Measurements from ENCODE around the gene FER. TPM values are rescaled to one million over a fixed set of nuclear protein-coding genes. Genes with fewer than 3 reads are reported as not detected.

The FER gene
- total and polyA plus RNA-seq, 2 experiments from 2014 or later, result 10.6 to 29.4 TPM

GRCh38 chr5:108997720-108998119, 250.0 kb downstream of the FER start:
- Histone ChIP-seq H3K9me3 (ENCODE audit: low read depth) (peaks cover 6% of the 10 kb centered on the region), H3K27ac (no peak overlapping the region), H3K9me2 (replicated peaks; ENCODE audit: insufficient read depth) (no peaks in the 10 kb centered on the region), H3K4me3 (no peak overlapping the region), H3K36me3 (replicated peaks; ENCODE audit: insufficient read depth, low read depth) (no peaks in the 10 kb centered on the region), H3K4me1 (ENCODE audit: insufficient read depth) (no peaks in the 10 kb centered on the region), H4K20me1 (ENCODE audit: insufficient read depth, poor library complexity, severe bottlenecking) (no peaks in the 10 kb centered on the region), H3K27me3 (no peaks in the 10 kb centered on the region), H3K79me2 (no peaks in the 10 kb centered on the region), H2AFZ (no peak overlapping the region), H3K4me2 (no peak overlapping the region)
- DNase-seq (ENCODE audit: low spot score), result no peak
- WGBS (ENCODE audit: low lambda C conversion rate, missing lambda C conversion rate), result 91% methylated on average over 4 of the region's 4 CpGs
- no peak for TF ChIP-seq EZH2 (IDR thresholded peaks at IDR 0.05; ENCODE audit: borderline replicate concordance)
- TF ChIP-seq CTCF (IDR thresholded peaks at IDR 0.05; ENCODE audit: poor library complexity), result no peak
- no peak for TF ChIP-seq EZH2phosphoT487 (IDR thresholded peaks at IDR 0.05; ENCODE audit: low read depth, severe bottlenecking, unreplicated experiment)

- no peak overlapping the region for H3K27ac ChIP-seq
- no peaks in the 10 kb centered on the region for H3K9me2 ChIP-seq (replicated peaks; ENCODE audit: insufficient read depth)
- no peak overlapping the region for H3K4me3 ChIP-seq
- H3K4me2 ChIP-seq, result no peak overlapping the region
- H2AFZ ChIP-seq, result no peak overlapping the region
- no peaks in the 10 kb centered on the region for H4K20me1 ChIP-seq (ENCODE audit: insufficient read depth, poor library complexity, severe bottlenecking)
- H3K4me1 ChIP-seq (ENCODE audit: insufficient read depth), result no peaks in the 10 kb centered on the region
- H3K79me2 ChIP-seq, result no peaks in the 10 kb centered on the region
- H3K36me3 ChIP-seq (replicated peaks; ENCODE audit: insufficient read depth, low read depth), result no peaks in the 10 kb centered on the region
- 95% methylated on average over 11 of the region's 11 CpGs for WGBS (ENCODE audit: low lambda C conversion rate, missing lambda C conversion rate)
- no peak for DNase-seq (ENCODE audit: low spot score)
- H3K9me3 ChIP-seq (ENCODE audit: low read depth), result peaks cover 6% of the 10 kb centered on the region
- TF ChIP-seq EZH2 (IDR thresholded peaks at IDR 0.05; ENCODE audit: borderline replicate concordance) (no peak), CTCF (IDR thresholded peaks at IDR 0.05; ENCODE audit: poor library complexity) (no peak), EZH2phosphoT487 (IDR thresholded peaks at IDR 0.05; ENCODE audit: low read depth, severe bottlenecking, unreplicated experiment) (no peak)
- H3K27me3 ChIP-seq, result no peaks in the 10 kb centered on the region
Measured at GRCh38 chr5:108998216-108998615, 250.5 kb downstream of the FER start.

GRCh38 chr5:109003928-109004327, 256.2 kb downstream of the FER start:
- 89% methylated on average over 4 of the region's 4 CpGs for WGBS (ENCODE audit: low lambda C conversion rate, missing lambda C conversion rate)
- Histone ChIP-seq H3K36me3 (replicated peaks; ENCODE audit: insufficient read depth, low read depth) (no peaks in the 10 kb centered on the region), H4K20me1 (ENCODE audit: insufficient read depth, poor library complexity, severe bottlenecking) (no peaks in the 10 kb centered on the region), H3K79me2 (no peaks in the 10 kb centered on the region), H3K27ac (no peak overlapping the region), H3K9me2 (replicated peaks; ENCODE audit: insufficient read depth) (no peaks in the 10 kb centered on the region), H2AFZ (no peak overlapping the region), H3K4me3 (no peak overlapping the region), H3K4me1 (ENCODE audit: insufficient read depth) (no peaks in the 10 kb centered on the region), H3K27me3 (no peaks in the 10 kb centered on the region), H3K9me3 (ENCODE audit: low read depth) (no peaks in the 10 kb centered on the region), H3K4me2 (no peak overlapping the region)
- no peak for DNase-seq (ENCODE audit: low spot score)
- TF ChIP-seq EZH2phosphoT487 (IDR thresholded peaks at IDR 0.05; ENCODE audit: low read depth, severe bottlenecking, unreplicated experiment) (no peak), CTCF (IDR thresholded peaks at IDR 0.05; ENCODE audit: poor library complexity) (no peak), EZH2 (IDR thresholded peaks at IDR 0.05; ENCODE audit: borderline replicate concordance) (no peak)
